Astrocyte of the spinal cord (primary cell): ENCODE measurements around the gene DAW1.

Experiments
- DNase-seq: peaks from one replicate; pipeline ENCODE4 v3.0.0; 2011; ENCODE audit warnings: low read depth, low spot score
- H3K4me3 ChIP-seq: 2 replicates; pipeline ENCODE4 v1.5.1; 2011; ENCODE audit warnings: low read depth, mild to moderate bottlenecking, low read length, moderate library complexity
- CTCF ChIP-seq: IDR thresholded peaks from 2 replicates; pipeline ENCODE4 v1.5.1; 2012; ENCODE audit warnings: low read depth, mild to moderate bottlenecking, low read length, inconsistent platforms
- in situ Hi-C: cut with HindIII; loops from 2 replicates; pipeline ENCODE4 v1.10.0; 2017; ENCODE audit warnings: low sequenced_read_pairs

Gene DAW1

DNA sequence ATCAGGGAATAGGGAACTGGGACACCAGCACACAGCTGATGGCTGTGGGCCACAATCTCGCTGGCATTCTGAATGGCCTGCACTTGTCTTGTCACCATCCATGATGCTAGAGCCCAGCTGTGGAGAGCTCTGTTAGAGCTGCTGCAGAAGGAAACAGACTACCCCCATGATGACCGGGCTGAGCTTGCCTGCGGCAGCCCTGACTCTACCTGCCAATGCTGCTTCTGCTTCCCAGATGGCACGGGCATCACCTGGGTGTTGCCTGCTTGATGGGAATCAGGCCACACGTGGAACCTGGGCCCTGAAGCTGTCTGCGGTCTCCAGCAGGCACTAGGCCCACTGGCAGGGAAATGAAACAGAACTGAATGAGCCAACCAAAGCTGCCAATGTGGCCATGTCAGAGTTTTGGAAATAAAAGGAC, 11.2 kb upstream of the DAW1 start:
- H3K4me3 ChIP-seq, result no peak overlapping the region
- in situ Hi-C loops, result no loop called here
- TF ChIP-seq CTCF, result no peak
- DNase-seq, result no peak

GRCh38 chr2:227861011-227861410, 10.4 kb upstream of the DAW1 start:
- H3K4me3 ChIP-seq, result no peak overlapping the region
- in situ Hi-C loops, result no loop called here
- DNase-seq, result peak; percentile 49
- TF ChIP-seq CTCF, result no peak

GRCh38 chr2:227862227-227862740, 9.1 kb upstream of the DAW1 start:
- no peak overlapping the region for H3K4me3 ChIP-seq
- DNase-seq, result peak; percentile 72
- peak; percentile 66 for TF ChIP-seq CTCF
- in situ Hi-C loops, result no loop called here

GRCh38 chr2:227862741-227863588, 8.5 kb upstream of the DAW1 start:
- DNase-seq, result peak; percentile 77
- in situ Hi-C loops, result no loop called here
- peak; percentile 18 for TF ChIP-seq CTCF
- H3K4me3 ChIP-seq, result no peak overlapping the region

DNA sequence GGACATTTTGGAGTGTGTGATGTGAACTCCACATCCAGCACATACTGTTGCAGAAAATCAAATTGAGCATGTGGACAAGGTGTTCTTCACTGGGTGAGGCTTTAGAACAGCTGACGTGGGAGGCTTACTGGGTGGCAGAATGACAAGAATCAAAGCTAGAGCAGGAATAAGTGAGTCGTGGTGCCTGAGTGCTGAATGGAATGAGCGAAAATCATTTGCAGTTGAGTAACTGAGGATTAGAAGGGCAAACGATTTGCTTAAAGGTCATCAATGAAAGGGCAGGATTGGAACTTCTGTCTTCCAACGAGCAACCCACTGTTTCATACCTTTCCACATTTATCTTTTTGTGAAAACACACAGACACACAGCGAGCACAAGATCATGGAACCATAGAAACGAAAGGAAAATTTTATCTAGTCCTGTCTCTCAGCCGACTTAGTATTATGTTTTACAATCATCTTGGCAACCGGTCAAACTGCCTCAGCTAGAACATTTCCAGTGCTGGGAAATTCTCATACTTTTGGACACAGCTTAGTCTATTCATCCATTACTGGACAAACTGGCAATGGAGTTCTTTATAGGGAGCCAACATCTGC, 7.2 kb upstream of the DAW1 start:
- DNase-seq, result peak; percentile 60
- in situ Hi-C loops, result no loop called here
- no peak overlapping the region for H3K4me3 ChIP-seq
- no peak for TF ChIP-seq CTCF

- no peak for TF ChIP-seq CTCF
- in situ Hi-C loops, result no loop called here
- DNase-seq, result no peak
- H3K4me3 ChIP-seq, result no peak overlapping the region
These were observed 6.1 kb upstream of the DAW1 start for GRCh38 chr2:227865291-227865690.
